T1000 (cell line): ENCODE measurements around the gene ANAPC2.

Experiments used
- DNase-seq: peaks from one replicate; lab custom pipeline; 2025; ENCODE audit warnings: mixed read lengths; lab: John Stamatoyannopoulos, UW

Gene ANAPC2

DNA sequence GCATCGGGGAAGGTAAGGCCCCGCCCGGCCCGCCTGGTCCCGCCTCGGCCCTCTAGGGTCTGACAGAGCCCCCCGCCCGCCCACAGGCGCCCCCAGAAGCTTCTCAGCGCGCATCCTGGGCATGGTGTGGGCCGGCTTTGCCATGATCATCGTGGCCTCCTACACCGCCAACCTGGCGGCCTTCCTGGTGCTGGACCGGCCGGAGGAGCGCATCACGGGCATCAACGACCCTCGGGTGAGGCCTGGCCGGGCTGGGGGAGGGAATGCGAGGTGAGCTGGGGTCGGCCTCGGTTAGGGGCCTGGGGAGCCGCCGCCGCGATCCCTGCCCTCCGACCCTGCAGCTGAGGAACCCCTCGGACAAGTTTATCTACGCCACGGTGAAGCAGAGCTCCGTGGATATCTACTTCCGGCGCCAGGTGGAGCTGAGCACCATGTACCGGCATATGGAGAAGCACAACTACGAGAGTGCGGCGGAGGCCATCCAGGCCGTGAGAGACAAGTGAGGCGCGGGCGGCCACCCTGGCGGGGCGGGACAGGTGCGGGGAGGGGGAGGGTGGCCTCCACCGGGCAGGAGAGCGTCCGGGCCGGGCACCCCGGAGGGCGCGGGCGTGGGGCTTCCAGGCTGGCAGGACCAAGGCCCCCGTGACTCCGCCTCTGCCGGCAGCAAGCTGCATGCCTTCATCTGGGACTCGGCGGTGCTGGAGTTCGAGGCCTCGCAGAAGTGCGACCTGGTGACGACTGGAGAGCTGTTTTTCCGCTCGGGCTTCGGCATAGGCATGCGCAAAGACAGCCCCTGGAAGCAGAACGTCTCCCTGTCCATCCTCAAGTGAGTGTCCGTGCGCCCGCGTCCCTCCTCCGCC lies 25.6 kb downstream of the ANAPC2 start:
- no peak for DNase-seq

DNA sequence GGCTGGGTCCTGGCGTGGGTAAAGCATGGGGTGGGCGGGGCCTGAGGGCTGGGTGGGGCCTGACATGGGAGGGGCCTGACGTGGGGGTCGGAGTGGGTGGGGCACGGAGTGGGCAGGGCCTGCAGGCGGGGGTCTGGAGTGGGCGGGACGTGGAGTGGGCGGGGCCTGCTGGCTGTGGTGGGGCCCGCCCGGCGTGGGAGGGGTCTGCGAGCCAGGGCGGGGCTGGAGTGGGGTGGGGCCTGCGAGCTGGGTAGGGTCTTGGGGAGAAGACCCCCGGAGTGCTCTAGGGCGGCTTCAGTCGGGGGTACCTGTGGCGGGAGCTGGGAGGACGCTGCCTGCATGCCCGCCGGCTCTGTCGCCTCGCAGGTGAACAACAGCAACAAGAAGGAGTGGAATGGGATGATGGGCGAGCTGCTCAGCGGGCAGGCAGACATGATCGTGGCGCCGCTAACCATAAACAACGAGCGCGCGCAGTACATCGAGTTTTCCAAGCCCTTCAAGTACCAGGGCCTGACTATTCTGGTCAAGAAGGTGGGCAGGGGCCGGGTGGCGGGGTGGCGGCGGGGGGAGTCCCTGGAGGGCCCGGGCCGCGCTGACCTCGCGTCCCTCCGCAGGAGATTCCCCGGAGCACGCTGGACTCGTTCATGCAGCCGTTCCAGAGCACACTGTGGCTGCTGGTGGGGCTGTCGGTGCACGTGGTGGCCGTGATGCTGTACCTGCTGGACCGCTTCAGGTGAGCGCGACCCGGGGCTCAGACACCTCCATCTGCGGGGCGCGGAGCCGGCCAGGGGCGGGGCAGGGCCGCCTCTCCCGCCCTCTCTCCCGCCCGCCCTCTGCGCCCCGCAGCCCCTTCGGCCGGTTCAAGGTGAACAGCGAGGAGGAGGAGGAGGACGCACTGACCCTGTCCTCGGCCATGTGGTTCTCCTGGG lies 26.5 kb downstream of the ANAPC2 start:
- no peak for DNase-seq

GRCh38 chr9:137160716-137161557 lies 27.4 kb downstream of the ANAPC2 start:
- DNase-seq = no peak

- no peak for DNase-seq
Observed at GRCh38 chr9:137160054-137160425, 28.3 kb downstream of the ANAPC2 start.

DNA sequence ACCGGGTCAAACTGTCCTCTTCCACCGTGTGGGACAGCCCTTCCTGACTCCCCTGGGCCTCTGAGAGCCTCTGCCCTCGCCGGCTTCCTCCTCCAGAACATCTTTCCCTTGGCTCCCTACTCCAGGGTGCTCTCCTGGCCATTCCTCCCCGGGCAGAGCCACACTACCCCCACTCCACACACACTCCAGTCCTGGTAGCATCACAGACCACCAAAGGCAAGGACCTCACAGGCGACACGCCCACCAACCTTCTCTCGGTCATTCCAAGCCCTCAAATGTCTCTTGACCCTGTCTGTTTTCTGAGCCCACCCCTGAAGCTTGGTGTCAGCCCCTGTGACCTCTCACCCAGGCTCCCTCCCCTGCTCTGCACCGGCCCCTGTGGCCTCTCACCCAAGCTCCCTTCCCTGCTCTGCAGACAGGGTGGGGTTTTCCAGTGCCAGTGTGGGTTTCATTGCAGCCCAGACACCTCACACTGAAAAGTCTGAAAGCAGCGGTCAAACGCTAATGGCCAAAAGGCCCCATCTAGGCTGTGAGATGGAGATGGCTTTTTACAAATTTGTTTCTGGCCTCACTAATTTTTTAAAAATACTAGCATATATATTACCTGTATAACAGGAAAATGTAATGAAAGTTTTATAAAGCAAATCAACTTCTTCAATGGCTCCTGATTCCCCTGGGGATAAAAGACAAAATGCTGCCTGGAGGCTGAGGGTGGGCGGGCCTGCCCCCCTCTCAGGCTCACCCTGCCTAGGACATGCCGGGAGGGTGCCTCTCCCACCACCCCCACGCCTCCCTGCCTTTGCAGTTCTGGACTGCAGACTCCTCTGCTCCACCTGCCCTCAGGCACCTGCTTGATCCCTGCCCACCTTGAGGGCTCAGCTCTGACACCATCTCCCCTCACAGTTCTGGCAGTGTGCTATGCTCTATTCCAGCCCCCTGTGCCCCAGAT lies 29.0 kb downstream of the ANAPC2 start:
- DNase-seq = no peak

DNA sequence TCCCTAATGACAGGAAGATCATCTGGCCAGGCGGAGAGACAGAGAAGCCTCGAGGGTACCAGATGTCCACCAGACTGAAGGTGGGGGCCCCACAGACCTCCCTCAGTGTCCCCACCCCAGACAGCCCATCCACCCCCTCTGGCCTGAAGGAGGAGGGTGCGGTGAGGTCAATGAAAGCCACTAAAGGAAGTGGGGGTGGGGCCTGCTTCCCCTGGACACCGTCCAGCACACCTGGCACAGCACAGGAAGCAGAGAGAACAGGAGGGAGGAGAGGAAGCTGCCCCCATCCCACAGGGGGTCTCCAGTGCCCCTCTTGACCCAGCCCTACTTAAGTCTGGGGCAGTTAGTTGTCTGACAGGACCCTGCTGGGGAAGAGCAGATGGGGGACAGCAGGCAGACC lies 29.7 kb downstream of the ANAPC2 start:
- DNase-seq = no peak

DNA sequence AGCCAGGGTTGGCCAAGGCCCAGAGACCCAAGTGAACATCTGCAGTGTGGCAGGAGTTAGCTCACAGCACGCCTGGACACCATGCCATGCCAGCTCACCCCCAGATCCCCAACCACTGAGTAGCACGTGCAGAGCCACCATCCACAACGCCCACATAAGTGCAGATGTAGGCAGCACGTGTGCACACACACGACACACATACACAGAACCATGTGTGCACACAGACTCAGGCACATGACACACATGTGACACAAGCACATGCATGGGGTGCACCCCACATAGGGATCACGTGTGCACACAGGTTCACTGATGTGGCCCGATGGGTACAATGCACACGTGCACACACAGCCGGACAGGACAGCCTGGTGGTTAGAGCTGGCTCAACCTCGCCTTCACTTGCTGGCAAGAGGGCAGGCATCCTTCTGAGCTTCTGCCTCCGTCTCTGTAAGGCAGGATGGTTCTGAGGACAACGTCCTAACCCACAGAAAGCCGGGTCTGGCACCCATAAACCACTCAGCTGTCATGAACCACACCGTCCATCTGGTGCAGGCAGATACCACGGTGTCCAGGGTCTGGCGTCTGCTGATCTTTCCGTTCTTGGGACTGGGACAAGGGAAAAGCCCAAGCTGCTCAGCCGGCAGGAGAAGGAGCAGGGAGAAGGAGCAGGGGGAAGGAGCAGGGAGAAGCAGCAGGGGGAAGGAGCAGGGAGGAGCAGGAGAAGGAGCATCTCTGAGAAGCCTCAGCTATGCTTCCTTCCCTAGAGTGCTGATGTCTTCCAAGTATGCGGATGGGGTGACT lies 30.5 kb downstream of the ANAPC2 start:
- DNase-seq = no peak

DNA sequence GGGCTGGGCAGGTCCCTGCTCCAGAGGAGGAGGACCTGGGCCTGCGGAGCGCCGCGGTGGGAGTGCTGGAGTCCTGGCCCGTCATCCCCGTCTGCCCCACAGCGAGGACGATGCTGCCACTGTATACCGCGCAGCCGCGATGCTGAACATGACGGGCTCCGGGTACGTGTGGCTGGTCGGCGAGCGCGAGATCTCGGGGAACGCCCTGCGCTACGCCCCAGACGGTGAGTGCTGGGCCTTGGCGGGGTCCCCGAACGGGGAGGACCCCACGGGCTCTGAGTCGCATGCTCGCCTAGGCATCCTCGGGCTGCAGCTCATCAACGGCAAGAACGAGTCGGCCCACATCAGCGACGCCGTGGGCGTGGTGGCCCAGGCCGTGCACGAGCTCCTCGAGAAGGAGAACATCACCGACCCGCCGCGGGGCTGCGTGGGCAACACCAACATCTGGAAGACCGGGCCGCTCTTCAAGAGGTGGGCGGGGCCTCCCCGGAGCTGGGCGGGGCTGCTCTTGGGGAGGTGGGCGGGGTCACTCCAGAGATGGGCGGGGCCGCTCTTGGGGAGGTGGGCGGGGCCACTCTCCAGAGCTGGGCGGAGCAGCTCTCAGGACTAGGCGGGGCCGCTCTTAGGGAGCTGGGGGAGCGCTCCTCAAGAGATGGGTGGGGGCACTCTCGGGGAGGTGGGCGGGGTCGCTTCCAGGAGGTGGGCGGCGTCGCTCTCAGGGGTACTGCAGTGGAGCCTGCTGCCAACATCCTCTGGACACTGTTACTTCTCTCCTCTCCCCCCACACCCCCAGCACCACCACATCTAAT lies 31.6 kb downstream of the ANAPC2 start:
- DNase-seq = no peak

DNA sequence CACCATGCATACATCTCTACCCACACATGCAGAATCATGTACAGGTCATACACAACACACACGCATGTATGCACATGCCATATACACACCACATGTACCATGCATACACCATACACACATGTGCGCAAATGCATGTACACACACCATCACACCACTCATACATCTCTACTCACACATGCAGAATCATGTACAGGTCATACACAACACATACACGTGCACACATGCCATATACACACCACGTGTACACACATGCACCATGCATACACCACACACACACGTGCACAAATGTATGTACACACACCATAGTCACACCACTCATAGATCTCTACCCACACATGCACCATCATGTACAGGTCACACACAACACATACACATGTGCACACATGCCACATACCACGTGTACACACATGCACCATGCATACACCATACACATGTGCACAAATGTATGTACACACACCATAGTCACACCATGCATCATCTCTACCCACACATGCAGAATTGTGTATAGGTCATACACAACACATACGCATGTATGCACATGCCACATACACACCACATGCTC lies 35.4 kb downstream of the ANAPC2 start:
- DNase-seq = no peak

DNA sequence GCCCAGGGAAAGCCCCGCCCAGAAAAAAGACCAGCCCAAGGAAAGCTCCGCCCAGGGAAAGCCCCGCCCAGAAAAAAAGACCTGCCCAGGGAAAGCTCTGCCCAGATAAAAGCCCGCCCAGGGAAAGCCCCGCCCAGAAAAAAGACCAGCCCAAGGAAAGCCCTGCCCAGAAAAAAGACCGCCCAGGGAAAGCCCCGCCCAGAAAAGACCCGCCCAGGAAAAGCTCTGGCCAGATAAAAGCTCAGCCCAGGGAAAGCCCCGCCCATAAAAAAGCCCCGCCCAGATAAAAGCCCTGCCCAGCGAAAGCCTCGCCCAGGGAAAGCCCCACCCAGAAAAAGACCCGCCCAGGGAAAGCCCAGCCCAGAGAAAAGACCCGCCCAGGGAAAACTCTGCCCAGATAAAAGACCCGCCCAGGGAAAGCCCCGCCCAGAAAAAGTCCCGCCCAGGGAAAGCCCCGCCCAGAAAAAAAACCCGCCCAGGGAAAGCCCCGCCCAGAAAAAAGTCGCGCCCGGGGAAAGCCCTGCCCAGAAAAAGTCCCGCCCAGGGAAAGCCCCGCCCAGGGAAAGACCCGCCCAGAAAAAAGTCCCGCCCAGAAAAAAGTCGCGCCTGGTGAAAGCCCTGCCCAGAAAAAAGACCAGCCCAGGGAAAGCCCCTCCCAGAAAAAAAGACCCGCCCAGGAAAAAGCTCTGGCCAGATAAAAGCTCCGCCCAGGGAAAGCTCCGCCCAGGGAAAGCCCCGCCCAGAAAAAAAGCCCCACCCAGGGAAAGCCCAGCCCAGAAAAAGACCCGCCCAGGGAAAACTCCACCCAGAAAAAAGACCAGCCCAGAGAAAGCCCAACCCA lies 37.5 kb downstream of the ANAPC2 start:
- peak; percentile 98 for DNase-seq

GRCh38 chr9:137149942-137150616 lies 38.3 kb downstream of the ANAPC2 start:
- no peak for DNase-seq

GRCh38 chr9:137149363-137149762 lies 39.0 kb downstream of the ANAPC2 start:
- DNase-seq = no peak

- no peak for DNase-seq
Observed at GRCh38 chr9:137148661-137149060, 39.7 kb downstream of the ANAPC2 start.

DNA sequence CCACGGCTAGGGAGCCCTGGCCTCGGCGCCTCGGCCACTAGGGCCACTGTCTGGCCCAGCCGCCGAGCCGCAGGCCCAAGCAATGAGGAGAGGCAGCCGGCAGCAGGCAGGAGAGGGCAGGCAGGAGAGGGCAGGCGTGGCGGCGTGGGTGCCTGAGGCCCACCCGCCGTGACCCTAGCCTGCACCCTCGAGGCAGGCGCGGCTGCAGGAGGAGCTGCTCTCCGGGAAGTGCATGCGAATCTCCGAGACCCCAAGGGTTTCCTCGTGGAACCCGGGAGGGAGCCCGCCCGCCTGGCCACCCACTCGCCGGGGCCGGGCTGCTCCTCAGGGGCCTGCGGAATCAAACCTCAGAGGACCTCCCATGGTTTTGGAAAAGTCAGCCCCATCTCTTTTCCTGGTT lies 40.1 kb downstream of the ANAPC2 start:
- DNase-seq = no peak

- no peak for DNase-seq
Observed at GRCh38 chr9:137147793-137148160, 40.6 kb downstream of the ANAPC2 start.

DNA sequence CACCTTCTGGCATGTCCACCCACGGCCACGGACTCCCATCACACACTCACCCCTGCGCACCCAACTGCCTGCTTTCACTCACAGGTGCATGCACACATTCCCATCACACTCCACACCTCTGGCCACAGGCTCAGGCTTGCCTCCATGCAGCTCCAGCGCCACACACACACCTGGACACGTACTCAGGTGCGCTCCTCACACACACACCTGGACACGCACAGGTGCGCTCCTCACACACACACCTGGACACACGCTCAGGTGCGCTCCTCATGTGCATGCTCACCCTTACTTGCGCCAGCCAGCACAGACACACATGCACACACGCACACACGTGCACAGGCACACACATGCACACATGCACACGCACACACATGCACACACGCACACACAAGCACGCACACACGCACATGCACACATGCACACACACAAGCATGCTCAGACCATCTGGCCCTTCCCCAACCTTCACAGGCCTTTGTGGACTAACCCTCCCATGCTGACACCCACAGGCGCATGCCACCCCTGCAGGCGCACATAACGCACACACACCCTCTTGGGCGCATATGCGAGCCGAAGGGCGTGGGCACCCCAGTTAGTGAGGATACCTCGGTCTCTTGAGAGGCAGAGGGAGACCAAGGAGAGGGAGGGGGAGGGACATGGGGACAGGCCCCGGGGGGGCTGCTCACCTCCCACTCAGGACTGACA lies 41.1 kb downstream of the ANAPC2 start:
- DNase-seq = no peak

GRCh38 chr9:137146527-137146918 lies 41.8 kb downstream of the ANAPC2 start:
- DNase-seq = no peak
